ENCODE measurements around the gene DHRS3. TPM values are rescaled to one million over a fixed set of nuclear protein-coding genes. Genes with fewer than 3 reads are reported as not detected.
A peak's percentile ranks its signal among the peaks of the same experiment; 100 is the strongest.

The DHRS3 gene
- total and polyA plus RNA-seq, 2 of the 13 experiments (the other 11 are each of a cell fraction or from before 2014, with no cell fraction given): 48.5 to 90.5 TPM

DNA sequence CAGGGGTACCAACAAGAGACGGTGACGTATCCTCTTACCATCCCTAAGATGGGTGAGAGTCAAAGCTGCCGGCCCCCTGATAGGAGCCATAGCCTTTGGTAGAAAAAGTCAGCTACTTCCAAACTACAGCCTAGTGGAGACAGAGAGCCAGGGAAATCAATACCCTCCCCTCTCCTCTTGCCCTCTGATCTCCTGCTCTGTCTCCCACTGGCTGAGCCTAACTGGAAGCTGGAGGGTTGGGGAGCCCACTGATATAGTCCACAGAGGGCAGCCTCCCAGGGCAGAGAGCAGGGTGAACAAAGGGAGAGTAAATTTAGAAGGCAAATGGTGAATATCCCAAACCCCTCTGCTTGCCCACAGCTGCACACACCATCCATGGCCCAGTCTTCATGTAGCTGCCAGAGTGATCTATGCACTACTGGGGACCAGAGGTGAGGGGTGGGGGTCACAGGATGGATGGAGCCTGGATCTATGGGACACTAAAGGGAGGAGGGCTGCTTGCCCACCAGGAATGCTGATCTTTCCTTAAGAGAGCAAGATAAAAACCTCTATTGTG lies 80.0 kb downstream of the DHRS3 start (continued):
- TF ChIP-seq, protein P1, sequence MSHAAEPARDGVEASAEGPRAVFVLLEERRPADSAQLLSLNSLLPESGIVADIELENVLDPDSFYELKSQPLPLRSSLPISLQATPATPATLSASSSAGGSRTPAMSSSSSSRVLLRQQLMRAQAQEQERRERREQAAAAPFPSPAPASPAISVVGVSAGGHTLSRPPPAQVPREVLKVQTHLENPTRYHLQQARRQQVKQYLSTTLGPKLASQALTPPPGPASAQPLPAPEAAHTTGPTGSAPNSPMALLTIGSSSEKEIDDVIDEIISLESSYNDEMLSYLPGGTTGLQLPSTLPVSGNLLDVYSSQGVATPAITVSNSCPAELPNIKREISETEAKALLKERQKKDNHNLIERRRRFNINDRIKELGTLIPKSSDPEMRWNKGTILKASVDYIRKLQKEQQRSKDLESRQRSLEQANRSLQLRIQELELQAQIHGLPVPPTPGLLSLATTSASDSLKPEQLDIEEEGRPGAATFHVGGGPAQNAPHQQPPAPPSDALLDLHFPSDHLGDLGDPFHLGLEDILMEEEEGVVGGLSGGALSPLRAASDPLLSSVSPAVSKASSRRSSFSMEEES (CRISPR knock-in tag; IDR thresholded peaks at IDR 0.05): no peak
- TF ChIP-seq, protein P2, sequence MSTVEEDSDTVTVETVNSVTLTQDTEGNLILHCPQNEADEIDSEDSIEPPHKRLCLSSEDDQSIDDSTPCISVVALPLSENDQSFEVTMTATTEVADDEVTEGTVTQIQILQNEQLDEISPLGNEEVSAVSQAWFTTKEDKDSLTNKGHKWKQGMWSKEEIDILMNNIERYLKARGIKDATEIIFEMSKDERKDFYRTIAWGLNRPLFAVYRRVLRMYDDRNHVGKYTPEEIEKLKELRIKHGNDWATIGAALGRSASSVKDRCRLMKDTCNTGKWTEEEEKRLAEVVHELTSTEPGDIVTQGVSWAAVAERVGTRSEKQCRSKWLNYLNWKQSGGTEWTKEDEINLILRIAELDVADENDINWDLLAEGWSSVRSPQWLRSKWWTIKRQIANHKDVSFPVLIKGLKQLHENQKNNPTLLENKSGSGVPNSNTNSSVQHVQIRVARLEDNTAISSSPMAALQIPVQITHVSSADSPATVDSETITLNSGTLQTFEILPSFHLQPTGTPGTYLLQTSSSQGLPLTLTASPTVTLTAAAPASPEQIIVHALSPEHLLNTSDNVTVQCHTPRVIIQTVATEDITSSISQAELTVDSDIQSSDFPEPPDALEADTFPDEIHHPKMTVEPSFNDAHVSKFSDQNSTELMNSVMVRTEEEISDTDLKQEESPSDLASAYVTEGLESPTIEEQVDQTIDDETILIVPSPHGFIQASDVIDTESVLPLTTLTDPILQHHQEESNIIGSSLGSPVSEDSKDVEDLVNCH (CRISPR knock-in tag; IDR thresholded peaks at IDR 0.05): no peak
- TF ChIP-seq AGO2 (optimal IDR thresholded peaks at IDR 0.05; ENCODE audit: low read depth, low read length) (no peak), ZFP36L1 (CRISPR knock-in tag; IDR thresholded peaks at IDR 0.05) (no peak), ZNF501 (CRISPR knock-in tag; IDR thresholded peaks at IDR 0.05) (no peak), FOXK1 (CRISPR knock-in tag; IDR thresholded peaks at IDR 0.05; ENCODE audit: borderline replicate concordance, low read depth) (no peak), NFYB (CRISPR knock-in tag; IDR thresholded peaks at IDR 0.05) (no peak), ZNF589 (CRISPR knock-in tag; conservative IDR thresholded peaks at IDR 0.05) (no peak), ZNF792 (CRISPR knock-in tag; IDR thresholded peaks at IDR 0.05) (no peak), KDM2A (CRISPR knock-in tag; IDR thresholded peaks at IDR 0.05; ENCODE audit: borderline replicate concordance, low read depth) (no peak), HNRNPLL (IDR thresholded peaks at IDR 0.05; ENCODE audit: low read depth, low read length, poor library complexity, severe bottlenecking) (no peak), ZNF556 (CRISPR knock-in tag; IDR thresholded peaks at IDR 0.05; ENCODE audit: borderline replicate concordance) (no peak), ZNF724P (CRISPR knock-in tag; IDR thresholded peaks at IDR 0.05; ENCODE audit: borderline replicate concordance) (0 out of 2 replicates have a peak, but pooled peaks have one; percentile 60), ZNF292 (CRISPR knock-in tag; IDR thresholded peaks at IDR 0.05; ENCODE audit: borderline replicate concordance, low read depth) (peak; percentile 88; the same call in 1 of the 2 replicates)
- TF ChIP-seq, protein P3, sequence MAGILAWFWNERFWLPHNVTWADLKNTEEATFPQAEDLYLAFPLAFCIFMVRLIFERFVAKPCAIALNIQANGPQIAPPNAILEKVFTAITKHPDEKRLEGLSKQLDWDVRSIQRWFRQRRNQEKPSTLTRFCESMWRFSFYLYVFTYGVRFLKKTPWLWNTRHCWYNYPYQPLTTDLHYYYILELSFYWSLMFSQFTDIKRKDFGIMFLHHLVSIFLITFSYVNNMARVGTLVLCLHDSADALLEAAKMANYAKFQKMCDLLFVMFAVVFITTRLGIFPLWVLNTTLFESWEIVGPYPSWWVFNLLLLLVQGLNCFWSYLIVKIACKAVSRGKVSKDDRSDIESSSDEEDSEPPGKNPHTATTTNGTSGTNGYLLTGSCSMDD (CRISPR knock-in tag; IDR thresholded peaks at IDR 0.05): no peak
- TF ChIP-seq, protein P4, sequence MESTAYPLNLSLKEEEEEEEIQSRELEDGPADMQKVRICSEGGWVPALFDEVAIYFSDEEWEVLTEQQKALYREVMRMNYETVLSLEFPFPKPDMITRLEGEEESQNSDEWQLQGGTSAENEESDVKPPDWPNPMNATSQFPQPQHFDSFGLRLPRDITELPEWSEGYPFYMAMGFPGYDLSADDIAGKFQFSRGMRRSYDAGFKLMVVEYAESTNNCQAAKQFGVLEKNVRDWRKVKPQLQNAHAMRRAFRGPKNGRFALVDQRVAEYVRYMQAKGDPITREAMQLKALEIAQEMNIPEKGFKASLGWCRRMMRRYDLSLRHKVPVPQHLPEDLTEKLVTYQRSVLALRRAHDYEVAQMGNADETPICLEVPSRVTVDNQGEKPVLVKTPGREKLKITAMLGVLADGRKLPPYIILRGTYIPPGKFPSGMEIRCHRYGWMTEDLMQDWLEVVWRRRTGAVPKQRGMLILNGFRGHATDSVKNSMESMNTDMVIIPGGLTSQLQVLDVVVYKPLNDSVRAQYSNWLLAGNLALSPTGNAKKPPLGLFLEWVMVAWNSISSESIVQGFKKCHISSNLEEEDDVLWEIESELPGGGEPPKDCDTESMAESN (CRISPR knock-in tag; conservative IDR thresholded peaks at IDR 0.05): 0 out of 2 replicates have a peak, but pooled peaks have one; percentile 29
- TF ChIP-seq, protein P5, sequence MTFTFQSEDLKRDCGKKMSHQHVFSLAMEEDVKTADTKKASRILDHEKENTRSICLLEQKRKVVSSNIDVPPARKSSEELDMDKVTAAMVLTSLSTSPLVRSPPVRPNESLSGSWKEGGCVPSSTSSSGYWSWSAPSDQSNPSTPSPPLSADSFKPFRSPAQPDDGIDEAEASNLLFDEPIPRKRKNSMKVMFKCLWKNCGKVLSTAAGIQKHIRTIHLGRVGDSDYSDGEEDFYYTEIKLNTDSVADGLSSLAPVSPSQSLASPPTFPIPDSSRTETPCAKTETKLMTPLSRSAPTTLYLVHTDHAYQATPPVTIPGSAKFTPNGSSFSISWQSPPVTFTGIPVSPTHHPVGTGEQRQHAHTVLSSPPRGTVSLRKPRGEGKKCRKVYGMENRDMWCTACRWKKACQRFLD (CRISPR knock-in tag; IDR thresholded peaks at IDR 0.05; ENCODE audit: borderline replicate concordance): no peak
- TF ChIP-seq, protein P6, sequence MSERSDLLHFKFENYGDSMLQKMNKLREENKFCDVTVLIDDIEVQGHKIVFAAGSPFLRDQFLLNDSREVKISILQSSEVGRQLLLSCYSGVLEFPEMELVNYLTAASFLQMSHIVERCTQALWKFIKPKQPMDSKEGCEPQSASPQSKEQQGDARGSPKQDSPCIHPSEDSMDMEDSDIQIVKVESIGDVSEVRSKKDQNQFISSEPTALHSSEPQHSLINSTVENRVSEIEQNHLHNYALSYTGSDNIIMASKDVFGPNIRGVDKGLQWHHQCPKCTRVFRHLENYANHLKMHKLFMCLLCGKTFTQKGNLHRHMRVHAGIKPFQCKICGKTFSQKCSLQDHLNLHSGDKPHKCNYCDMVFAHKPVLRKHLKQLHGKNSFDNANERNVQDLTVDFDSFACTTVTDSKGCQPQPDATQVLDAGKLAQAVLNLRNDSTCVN (CRISPR knock-in tag; IDR thresholded peaks at IDR 0.05; ENCODE audit: borderline replicate concordance): no peak
